HG03571 (cell line): Measurements from ENCODE around the gene TSPAN33.

Experiments used
- ATAC-seq: cut with Tn5 transposase; IDR thresholded peaks from one replicate; pipeline ENCODE4 v1.9.1; 2021; ENCODE audit not compliant: unreplicated experiment

TSPAN33 gene

GRCh38 chr7:129134356-129134987 lies 10.0 kb upstream of the TSPAN33 start:
- no peak for ATAC-seq

GRCh38 chr7:129136887-129137642 lies 7.4 kb upstream of the TSPAN33 start:
- peak; percentile 78 for ATAC-seq

- ATAC-seq: no peak
Observed at GRCh38 chr7:129143724-129144094, 798 bp upstream of the TSPAN33 start.

- no peak for ATAC-seq
Observed at GRCh38 chr7:129144834-129145668, 544 bp downstream of the TSPAN33 start.

GRCh38 chr7:129146237-129146979 lies 1.9 kb downstream of the TSPAN33 start:
- ATAC-seq: peak; percentile 72

GRCh38 chr7:129147731-129148130 lies 3.2 kb downstream of the TSPAN33 start:
- no peak for ATAC-seq

- ATAC-seq: no peak
Observed at GRCh38 chr7:129149511-129149910, 5.0 kb downstream of the TSPAN33 start.

GRCh38 chr7:129150199-129150996 lies 5.9 kb downstream of the TSPAN33 start:
- ATAC-seq: no peak

GRCh38 chr7:129157651-129158050 lies 13.1 kb downstream of the TSPAN33 start:
- no peak for ATAC-seq

- no peak for ATAC-seq
Observed at GRCh38 chr7:129159539-129159938, 15.0 kb downstream of the TSPAN33 start.

GRCh38 chr7:129160161-129160905 lies 15.8 kb downstream of the TSPAN33 start:
- no peak for ATAC-seq

GRCh38 chr7:129161524-129162225 lies 17.2 kb downstream of the TSPAN33 start:
- ATAC-seq: no peak

- ATAC-seq: no peak
Observed at GRCh38 chr7:129162732-129163131, 18.2 kb downstream of the TSPAN33 start.

GRCh38 chr7:129163875-129164544 lies 19.5 kb downstream of the TSPAN33 start:
- ATAC-seq: no peak

GRCh38 chr7:129166745-129167144 lies 22.2 kb downstream of the TSPAN33 start:
- ATAC-seq: peak; percentile 70

- no peak for ATAC-seq
Observed at GRCh38 chr7:129167817-129168216, 23.3 kb downstream of the TSPAN33 start.

GRCh38 chr7:129168231-129169021 lies 23.9 kb downstream of the TSPAN33 start:
- no peak for ATAC-seq
